Muscle of arm (tissue), 12 donors: Measurements from ENCODE around the gene ATG7. TPM values are rescaled to one million over a fixed set of nuclear protein-coding genes. Genes with fewer than 3 reads are reported as not detected.
A peak's percentile ranks its signal among the peaks of the same experiment; 100 is the strongest.
"Not testable (repeated sequence)": the region's sequence is repeated elsewhere in the genome, so short reads cannot be mapped to it uniquely, and the experiment has no call there.

ENCODE experiments used
- DNase-seq: peaks from one replicate; pipeline ENCODE4 v3.0.0-alpha.2; 2013
- polyA plus RNA-seq, 12 donors: library from polyadenylated mRNA; unstranded; fragments of 120-200 nt; gene quantifications; one replicate each; pipeline ENCODE4 v1.2.1, GENCODE V29; 2013; ENCODE audit not compliant: insufficient read length in 12 of 12

ATG7 gene
- polyA plus RNA-seq, 12 donors: 11.9 to 18.8 (median 15.3) TPM; not detected in 1

DNA sequence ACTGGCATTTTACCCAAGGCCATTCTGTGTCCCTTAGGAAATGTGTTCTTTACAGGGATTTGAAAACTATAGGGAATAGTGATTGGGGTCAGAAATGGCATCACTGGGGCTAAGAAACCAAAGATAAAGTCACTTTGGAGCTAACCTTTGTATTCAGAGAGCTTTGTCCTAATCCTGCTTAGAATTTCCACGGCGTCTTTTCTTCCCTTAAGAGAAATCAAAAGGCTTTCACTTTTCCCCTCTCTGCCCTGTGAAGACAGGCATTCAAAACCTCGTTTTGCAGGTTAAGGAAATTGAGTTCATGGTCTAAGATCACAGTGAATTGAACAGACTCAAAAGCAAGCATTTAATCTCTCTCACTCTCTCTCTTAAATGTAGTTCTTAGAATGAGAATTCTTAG is 189.0 kb downstream of the ATG7 start:
- DNase-seq: no peak

DNA sequence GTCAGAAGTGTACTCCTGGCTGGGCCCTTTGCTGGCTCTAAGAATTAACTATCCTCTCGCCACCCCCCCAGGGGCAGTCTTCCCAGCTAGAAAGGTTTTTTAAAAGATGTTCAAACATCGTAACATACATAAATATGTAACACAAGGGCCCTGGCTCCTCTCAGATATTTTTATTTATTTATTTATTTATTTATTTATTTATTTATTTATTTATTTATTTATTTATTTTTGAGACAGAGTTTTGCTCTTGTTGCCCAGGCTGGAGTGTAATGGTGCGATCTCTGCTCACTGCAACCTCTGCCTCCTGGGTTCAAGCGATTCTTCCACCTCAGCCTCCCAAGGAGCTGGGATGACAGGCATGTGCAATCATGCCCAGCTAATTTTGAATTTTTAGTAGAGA is 190.5 kb downstream of the ATG7 start:
- not testable (repeated sequence) for DNase-seq

DNA sequence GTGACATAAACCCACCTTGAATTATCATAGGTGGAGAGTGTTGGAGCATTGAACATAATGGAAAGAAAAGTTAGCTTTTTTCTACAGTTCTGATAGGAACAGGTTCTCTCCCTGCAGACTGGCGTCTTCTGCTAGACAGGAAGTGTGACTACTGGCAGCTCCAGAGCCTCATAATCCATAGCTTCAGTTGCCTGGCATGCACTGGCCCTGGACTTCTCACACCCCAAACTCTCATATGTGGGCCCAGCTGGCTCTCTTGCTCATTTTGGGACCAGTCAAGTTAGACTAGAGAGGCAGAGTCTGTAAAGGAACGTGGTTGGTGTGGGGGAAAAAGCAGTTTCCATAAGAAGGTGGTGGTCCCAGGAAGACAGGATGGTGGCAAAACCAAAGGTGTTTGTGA is 191.4 kb downstream of the ATG7 start:
- no peak for DNase-seq

DNA sequence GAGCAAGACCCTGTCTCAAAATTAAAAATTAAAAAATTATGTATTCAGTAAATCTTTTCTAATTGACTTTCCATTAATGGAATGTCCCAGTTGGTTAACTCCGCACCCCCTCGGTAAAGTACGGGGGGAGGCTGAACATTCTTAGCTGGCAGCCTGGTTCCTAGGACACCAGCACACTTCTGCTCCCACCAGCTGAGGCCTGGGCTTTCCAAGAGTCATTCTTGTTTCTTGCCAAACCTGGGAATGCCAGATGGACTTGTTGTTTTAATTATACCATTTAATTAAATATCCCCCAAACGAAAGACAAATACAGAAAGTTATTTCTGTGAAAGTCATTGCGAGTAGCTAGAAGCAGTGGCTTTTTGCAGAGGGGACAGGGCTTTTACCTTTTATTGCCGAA is 192.2 kb downstream of the ATG7 start:
- DNase-seq: no peak

DNA sequence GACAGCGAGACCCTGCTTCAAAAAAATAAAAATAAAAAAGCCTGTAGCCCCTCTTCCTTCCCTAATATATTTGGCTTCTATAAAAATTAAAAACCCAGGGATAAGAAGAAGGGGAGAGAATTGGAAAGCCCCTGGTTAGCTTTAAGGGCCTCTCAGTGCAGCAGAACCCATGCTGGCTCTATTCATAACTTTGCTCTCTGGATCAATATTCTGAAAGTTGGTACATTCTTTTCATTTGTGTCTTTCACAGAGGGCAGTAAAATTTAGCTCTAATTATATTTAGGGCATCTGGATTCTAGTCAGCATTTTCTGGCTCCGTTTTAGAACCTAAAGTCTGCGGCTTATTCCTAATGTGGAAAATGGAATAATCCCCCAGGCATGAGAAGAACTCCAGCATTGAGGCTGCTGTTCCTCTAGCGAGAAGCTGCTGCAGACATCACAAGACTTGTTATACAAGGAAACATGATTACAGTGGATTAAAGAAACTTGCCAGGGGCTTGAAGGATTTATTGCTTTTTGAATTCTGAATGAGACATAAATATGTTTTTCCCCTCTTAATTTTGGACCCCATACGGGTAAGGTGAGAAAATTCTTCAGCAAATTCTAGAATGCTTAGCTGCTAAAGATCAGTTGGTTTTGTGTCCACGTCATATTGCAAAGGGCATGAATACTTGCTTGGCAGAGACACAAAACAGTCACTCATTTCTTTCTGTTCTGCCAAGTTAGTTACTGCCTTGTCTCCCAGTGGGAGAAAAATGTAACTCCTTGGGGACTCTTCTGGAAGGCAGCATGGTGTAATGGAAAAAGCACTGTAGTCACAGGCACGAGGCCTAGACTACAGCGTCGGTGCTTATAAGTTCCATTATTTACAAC is 193.8 kb downstream of the ATG7 start:
- peak; percentile 86 for DNase-seq

DNA sequence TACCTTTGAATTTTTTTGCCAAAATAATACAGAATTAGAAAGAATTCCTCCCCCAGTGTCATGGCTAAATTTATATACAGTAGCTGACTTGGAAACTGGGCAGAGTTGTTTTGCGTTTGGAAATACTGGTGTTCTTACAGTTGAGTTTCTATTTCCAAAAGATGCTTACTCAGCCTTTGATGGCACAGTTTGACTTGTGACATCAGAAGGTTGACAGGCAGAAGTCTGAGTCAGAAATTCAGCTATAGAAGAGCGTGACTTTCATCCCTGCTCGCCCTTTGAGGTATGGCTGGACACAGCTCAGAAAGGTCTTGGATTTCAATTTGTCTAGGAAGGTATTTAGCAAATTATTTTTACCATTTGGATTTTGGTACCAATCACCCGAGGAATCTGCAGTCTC is 195.7 kb downstream of the ATG7 start:
- no peak for DNase-seq

DNA sequence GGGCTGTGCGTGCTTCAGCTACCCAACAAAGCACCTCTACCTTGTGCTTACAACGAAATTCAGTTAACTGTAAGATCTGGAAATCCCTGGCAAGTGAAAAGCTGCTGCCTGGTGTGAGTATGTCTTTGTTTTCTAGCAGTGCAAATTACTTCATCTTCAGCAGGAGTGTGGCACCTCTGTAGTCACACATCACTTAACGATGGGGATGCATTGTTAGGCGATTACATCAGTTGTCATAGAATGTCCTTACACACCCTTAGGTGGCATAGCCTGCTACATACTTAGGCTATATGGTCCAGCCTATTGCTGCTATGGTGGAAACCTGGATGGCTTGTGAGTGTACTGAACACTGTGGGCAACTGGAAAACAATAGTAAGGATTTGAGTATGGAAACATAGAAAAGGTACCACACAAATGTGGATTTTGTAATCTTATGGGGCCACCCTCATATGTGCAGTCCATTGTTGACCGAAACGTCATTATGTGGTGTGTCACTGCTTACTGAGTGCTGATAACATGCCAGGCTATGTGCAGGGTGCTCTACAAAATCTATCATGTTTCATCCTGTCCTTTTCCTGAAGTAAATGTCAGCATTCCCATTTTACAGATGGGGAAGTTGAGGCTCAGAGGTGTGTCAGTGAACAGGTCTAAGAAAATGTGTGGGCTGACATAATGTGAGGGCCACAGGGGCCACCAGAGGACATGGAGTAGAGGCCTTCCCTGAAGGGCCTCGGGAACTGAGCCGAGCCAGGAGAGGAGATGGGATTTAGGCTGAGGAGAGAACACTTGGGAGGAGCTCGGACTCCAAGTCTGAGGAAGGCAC is 198.0 kb downstream of the ATG7 start:
- no peak for DNase-seq

DNA sequence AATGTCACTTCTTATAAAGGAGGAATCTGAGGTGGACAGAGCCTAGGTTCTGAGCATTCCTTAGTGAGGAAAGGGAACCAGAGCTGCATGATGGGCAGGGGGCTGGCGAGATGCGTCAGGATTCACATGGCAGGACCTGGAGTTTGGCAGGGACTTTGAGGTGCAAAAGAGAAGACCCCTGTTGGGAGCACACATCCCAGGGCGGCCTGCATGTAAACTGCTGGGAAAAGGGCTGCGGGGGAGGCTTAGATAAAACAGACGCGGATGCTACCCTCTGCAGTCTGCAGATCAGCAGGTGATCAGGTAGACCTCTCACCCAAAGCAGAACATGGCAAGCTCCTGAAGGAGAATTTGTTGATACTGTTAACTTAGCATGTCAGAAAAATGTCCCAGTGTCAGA is 203.1 kb downstream of the ATG7 start:
- no peak for DNase-seq

DNA sequence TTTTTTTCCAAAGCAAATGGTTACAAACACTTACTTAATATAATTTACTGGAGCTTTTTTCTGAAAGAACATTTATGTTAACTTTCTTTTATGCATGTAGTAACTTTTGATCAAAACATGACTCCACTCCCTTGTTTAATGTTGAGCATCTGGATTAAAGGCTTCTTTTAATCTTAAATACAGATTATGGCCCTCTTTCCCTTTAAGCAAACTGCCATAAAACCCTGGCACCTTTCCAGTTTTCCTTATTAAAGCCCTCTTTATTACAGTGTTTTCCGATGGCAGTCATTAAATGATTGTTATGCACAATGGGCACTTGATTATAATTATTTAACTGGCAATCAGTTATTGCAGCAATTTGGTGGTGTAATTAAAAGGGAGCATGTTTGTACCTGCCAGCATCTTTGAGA is 204.5 kb downstream of the ATG7 start:
- no peak for DNase-seq

DNA sequence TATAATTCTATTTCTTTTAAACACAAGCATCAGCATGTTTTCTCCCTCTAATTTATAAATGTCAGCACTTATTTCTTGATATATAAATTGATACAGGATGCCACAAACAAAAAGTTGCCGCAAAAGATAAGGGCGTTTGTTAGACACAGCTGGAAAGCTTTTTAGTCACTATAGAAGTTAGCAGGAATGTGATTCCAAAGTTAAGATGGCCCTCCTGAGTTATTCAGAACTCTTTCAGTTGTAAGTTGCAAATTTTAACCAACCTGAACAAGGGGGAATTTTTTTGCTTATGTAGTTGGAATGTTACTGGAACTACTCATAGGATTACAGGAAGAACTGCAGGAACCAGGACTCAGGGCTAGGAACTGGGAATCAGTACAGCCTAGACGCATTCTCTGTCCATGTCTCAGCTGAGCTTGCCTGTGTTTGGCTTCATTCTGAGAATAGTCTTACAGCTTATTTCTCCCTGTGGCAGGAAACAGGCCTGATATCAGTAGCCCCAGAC is 205.3 kb downstream of the ATG7 start:
- DNase-seq: peak; percentile 57

DNA sequence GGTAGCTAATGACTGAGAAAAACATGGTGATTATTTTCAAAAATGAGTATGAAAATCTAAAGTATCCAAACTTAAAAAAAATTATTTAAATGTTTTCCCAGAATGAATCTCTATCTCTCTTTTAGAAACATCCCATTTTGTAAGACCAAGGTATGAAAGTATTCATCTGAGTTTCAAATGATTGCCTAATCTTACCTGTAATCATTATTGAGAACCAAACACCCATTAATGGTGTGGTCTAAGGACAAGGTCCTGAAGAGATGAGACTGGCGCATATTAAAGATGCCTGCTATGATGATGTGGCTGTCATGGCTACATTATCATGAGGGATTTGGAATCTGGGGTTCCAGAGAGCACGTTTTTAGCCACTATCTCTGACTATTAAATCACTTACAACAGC is 206.0 kb downstream of the ATG7 start:
- no peak for DNase-seq

DNA sequence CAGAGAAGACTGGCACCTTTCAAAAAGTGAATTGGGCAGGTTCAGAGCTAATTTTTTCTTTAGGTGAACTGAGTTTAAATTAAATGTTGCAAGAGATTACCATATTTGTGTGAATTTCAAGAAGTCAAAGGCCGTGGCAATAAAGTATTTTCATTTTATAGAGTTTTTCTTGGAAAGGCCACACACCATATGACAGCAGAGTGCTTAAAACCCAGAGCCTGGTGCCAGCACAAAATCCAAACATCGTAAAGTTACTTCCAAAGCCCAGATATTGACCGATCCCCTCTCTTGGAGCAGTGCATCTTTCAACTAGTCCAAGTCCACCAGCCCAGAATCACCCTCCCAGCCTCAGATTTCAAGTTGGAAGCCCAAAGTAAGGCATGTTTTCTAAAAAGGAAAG is 207.0 kb downstream of the ATG7 start:
- no peak for DNase-seq

DNA sequence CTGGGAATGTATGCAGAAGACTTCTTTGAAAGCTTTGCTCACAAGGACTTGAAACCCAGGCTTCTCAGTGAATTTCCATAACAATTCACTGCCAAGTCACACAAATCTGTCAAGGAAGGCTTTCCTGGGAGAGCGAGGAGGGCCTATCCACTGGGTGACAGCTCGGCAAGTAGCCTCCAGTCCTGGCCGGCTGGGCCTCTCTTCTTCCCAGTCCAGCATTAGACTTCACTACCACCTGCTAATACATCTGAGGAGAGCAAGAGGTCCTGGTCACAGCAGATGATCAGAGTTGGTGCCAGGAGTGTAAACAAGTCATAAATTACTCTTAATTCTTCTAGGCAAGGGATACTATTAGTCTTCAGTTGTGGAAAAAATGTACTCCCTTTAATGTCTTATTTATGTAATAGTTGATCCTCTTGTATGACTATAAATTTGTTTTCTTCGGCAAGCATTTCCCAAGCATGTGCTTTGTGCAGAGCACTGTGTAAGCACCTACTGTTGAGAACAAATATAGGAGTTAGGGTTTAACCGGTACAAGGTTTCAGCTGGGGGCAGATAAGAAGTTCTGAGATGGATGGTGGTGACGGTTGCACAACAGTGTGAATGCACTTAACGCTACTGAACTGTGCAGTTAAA is 208.6 kb downstream of the ATG7 start:
- DNase-seq: peak; percentile 66

DNA sequence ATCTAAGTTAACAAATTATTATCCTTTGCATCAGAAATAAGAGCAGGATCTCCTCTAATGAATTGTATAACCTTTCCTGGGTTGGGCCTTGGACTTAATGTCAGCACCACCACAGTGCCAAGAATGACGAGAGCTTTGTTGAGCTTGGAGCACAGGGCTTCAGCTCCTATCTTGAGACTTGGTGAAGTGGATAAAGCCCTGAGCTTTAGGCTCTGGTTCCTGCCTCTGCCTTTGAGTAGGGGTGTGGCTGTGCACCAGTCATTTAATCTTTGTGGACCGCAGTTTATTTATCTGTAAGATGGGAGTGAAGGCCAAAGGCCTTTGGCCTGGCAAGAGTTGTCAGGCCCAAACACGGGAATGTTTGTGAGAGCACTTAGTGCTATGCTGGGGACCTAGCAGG is 209.4 kb downstream of the ATG7 start:
- DNase-seq: no peak

DNA sequence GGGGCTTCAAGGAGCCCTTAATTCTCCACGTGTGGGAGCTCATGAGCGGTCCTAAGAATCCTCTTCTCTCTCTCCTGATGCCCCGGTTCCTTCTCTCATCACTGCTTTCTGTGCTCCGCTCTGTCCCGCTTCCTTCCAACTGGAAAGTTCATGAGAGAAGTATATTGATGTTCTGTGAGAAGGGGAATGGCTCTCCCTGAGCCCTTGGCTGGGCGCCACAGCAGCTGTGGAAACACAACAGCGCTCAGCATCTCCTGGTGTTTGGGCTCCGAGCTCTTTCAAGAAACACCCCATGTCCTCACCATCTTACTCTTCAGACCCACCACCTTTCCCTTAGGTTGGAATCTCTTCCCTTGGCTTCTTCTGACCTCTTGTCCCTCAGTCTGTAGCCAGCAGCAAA is 209.8 kb downstream of the ATG7 start:
- DNase-seq: peak; percentile 87

DNA sequence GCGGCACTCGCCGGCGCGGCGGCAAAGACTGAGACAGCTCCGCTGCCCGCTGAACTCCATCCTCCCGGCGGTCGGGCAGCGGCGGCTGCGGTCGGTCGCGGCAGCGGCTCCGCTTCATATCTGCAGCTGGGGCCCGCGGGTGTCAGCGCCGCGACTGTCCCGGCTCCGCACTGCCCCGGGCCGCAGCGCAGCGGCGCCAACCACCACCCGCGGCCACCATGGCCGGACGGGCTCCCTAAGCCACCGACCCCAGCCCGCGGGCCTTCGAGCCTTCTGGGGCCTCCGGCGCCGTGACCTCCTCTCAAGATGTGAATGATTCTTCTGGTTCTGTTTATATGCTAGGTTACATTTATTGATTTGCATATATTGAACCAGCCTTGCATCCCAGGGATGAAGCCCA is 216.2 kb downstream of the ATG7 start:
- DNase-seq: not testable (repeated sequence)

DNA sequence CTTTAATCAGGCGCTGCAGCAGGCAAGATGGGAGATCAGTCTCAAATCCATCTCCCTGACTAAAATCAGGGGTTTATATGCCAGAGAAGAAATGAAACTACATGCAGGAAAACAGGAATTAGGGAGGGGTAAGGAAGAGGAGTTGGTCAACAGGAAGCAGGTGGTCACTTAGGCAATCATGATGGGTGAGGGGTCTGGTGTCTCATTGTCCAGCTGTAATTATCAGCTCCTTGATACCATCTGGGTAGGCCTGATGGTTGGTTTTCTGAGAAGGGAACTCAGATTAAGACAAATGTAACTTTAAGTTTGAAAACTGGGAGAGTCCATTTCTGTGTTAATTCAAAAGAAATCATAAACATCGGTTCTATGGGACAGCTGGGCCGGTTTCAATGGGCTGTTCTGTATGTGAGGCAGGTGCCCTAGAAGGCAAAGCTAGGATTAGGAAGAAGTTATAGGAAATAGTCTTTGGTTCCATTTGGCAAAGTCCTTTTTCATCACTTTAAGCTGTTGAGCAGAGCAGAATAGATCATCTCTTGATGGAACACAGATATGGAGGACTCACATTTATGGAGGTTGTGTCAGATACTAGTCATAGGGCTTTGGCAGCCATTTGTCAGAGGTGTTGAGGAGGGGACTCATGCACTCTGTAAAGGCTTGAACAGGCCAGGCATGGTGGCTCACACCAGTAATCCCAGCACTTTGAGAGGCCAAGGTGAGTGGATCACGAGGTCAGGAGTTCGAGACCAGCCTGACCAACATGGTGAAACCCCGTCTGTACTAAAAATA is 222.1 kb downstream of the ATG7 start:
- DNase-seq: no peak

DNA sequence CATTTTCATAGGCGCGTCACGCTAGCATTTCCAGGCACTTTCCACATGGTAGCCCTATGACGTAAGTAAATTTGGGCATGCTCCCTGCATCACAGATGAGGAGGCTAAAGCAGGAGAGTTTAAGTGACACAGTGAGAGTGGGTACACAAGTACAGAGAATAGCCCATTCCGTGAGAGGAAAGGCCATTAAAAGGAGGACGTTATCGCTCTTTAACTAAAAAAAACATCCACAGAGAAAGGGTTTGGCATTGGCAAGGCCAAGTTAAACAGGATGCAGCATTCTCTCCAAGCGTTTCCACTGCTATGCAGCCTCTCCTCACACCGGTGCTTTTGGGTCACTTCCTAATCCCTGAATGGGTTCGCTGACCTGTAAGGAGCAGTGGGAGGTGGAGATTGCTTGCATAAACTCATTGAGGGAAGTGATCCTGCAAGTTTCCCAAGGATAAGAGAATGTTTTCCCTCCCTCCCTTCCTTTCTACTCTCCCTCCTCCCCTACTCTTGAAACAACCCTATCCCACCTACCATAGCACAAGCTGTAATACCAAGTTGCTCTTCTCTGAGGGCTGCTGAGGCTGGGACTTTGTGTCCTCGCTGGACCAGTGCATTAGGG is 223.9 kb downstream of the ATG7 start:
- no peak for DNase-seq

DNA sequence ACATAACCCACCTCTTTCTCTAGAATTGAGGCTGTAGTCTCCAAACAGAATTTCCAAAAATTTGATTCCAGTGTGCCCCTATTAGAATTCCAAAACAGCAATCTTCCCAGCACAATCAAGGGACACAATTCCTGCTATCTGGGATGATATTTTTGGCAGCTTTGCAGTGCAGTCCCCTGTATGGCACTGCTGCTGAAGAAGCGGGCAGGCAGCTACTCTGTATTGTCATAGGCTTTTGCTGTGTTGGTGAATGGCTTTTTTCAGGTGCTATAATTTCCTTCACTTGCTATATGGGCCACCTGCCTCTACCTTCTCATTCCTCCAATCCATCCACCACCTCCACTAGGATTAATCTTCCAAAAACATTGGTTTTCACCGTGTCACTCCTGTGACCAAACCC is 226.0 kb downstream of the ATG7 start:
- DNase-seq: no peak

DNA sequence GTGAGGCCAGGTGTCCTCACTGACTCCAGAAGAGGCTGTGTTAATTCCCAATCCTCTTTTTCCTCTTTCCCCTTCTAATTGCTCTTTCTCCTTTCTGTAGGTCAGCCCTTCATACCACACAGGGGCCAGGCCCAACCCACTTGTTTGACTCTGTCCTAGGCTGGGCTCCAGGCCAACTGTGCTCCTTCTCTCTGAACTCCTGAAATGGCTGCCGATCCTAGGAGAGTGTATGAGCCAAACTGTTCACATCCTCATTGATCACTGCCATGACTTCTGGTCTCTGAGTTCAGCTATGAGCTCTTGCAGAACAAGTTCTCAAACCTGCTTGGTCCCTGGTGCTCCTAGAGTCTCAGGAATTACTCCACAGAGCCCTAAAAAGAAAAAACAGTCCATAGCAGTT is 226.4 kb downstream of the ATG7 start:
- no peak for DNase-seq

DNA sequence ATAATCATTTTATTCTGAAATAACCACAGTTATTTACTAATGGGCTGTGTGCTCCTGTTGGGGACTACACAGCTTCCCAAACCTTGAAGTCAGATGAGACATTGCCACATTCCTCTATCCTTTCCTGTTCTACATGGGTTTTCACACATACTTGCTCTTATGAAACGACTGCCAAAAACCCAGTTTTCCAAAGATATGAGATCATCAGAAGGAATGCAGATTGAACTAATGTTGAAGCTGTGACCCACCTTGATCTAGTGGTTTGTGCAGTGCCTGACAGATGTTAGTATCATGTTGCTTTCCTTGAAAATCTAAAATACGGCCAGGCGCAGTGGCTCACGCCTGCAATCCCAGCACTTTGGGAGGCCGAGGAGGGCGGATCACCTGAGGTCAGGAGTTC is 226.9 kb downstream of the ATG7 start:
- DNase-seq: no peak
